Measurements from ENCODE around the gene ATP6V0A1. TPM values are rescaled to one million over a fixed set of nuclear protein-coding genes. Genes with fewer than 3 reads are reported as not detected.

ATP6V0A1 gene
- total RNA-seq, 1 experiment from 2014 or later: 55.2 TPM

- ChIA-PET CTCF (interaction anchor here (0.6 to 1.5 kb wide), 6 partner anchors 10 to 289 kb away, joined by 3 to 8 read pairs (median 4); partner anchors contain the start of genes CAVIN1 and KAT2A), POLR2A (interaction anchor here (0.5 to 1.0 kb wide), 2 partner anchors 13 to 37 kb away, joined by 4 read pairs; partner anchors contain the start of gene CAVIN1)
- H3K9me3 Mint-ChIP-seq: no peaks in the 10 kb centered on the region
- peak; percentile 60; the same call in 1 of the 2 replicates for TF ChIP-seq PRDM15 (CRISPR knock-in tag; IDR thresholded peaks at IDR 0.05)
- TF ChIP-seq GABPB1 (CRISPR knock-in tag; IDR thresholded peaks at IDR 0.05): no peak
- H3K36me3 Mint-ChIP-seq: no peaks in the 10 kb centered on the region
- DNase-seq (ENCODE audit: low spot score) (no peak), ATAC-seq (no peak)
- peaks cover 24% of the 10 kb centered on the region for H3K4me1 Mint-ChIP-seq
- H3K27me3 Mint-ChIP-seq (ENCODE audit: low read depth): no peaks in the 10 kb centered on the region
- H3K4me3 Mint-ChIP-seq: no peak overlapping the region
- no peak overlapping the region for H3K27ac Mint-ChIP-seq
These were observed 49.0 kb upstream of the ATP6V0A1 start for GRCh38 chr17:42409523-42410318.

- ATAC-seq (no peak), DNase-seq (ENCODE audit: low spot score) (no peak)
- Mint-ChIP-seq H3K27ac (no peak overlapping the region), H3K27me3 (ENCODE audit: low read depth) (no peaks in the 10 kb centered on the region), H3K9me3 (no peaks in the 10 kb centered on the region), H3K4me3 (no peak overlapping the region), H3K36me3 (no peaks in the 10 kb centered on the region), H3K4me1 (peaks cover 29% of the 10 kb centered on the region)
- TF ChIP-seq ZNF396 (CRISPR knock-in tag; IDR thresholded peaks at IDR 0.05; ENCODE audit: borderline replicate concordance) (no peak), ARID4B (CRISPR knock-in tag; IDR thresholded peaks at IDR 0.05; ENCODE audit: borderline replicate concordance) (no peak), ZNF263 (CRISPR knock-in tag; IDR thresholded peaks at IDR 0.05; ENCODE audit: low read depth) (no peak), E2F5 (CRISPR knock-in tag; IDR thresholded peaks at IDR 0.05) (no peak), IRF1 (CRISPR knock-in tag; IDR thresholded peaks at IDR 0.05) (no peak), SOX15 (CRISPR knock-in tag; IDR thresholded peaks at IDR 0.05) (no peak), ATF1 (CRISPR knock-in tag; IDR thresholded peaks at IDR 0.05) (no peak), PRDM15 (CRISPR knock-in tag; IDR thresholded peaks at IDR 0.05) (no peak), FOXP4 (CRISPR knock-in tag; IDR thresholded peaks at IDR 0.05) (no peak), ZBTB21 (CRISPR knock-in tag; IDR thresholded peaks at IDR 0.05; ENCODE audit: borderline replicate concordance) (no peak), GABPB1 (CRISPR knock-in tag; IDR thresholded peaks at IDR 0.05) (no peak), ESRRA (CRISPR knock-in tag; IDR thresholded peaks at IDR 0.05; ENCODE audit: borderline replicate concordance) (no peak), IRF2 (CRISPR knock-in tag; IDR thresholded peaks at IDR 0.05; ENCODE audit: borderline replicate concordance, low read depth) (no peak)
- CTCF ChIA-PET: interaction anchor here (1.0 to 1.5 kb wide), 3 partner anchors 10 to 117 kb away, joined by 3 to 4 read pairs (median 3); no protein-coding TSS in a partner anchor
- POLR2A ChIA-PET: no interaction called here
These were observed 48.4 kb upstream of the ATP6V0A1 start for GRCh38 chr17:42410319-42410685.
